ENCODE data around the gene HADHB. TPM values are rescaled to one million over a fixed set of nuclear protein-coding genes. Genes with fewer than 3 reads are reported as not detected.

HADHB gene
- polyA plus RNA-seq, 1 of the 3 experiments (the other 2 are of a cell fraction), result 108 TPM

GRCh38 chr2:26299471-26300101, 54.8 kb downstream of the HADHB start:
- Histone ChIP-seq H3K4me3 (ENCODE audit: low read depth in 2 of 2, low read length in 1 of 2) (peak overlapping the region in 1 of 2 experiments; percentile 44; a peak in 1 of 4 replicates), H3K4me1 (ENCODE audit: control insufficient read depth in 1 of 2, insufficient read depth in 2 of 2, low read depth in 1 of 2, low read length in 1 of 2) (peaks cover 0 to 2% of the 10 kb centered on the region in 2 experiments; a peak in 1 of 4 replicates), H3K9me2 (no peaks in the 10 kb centered on the region), H2AFZ (ENCODE audit: low read depth) (peak overlapping the region; percentile 98), H3K9me3 (no peaks in the 10 kb centered on the region), H3K36me3 (replicated peaks in 1 of 2; ENCODE audit: control insufficient read depth in 1 of 2, insufficient read depth in 2 of 2, low read length in 1 of 2) (no peaks in the 10 kb centered on the region), H3K4me2 (peak overlapping the region; percentile 76), H3K27ac (ENCODE audit: low read depth in 2 of 2, low read length in 1 of 2) (no peak overlapping the region), H3K9ac (peak overlapping the region; percentile 68), H3K27me3 (ENCODE audit: insufficient read depth) (no peaks in the 10 kb centered on the region), H4K20me1 (ENCODE audit: insufficient read depth) (no peaks in the 10 kb centered on the region), H3K79me2 (ENCODE audit: insufficient read depth) (no peaks in the 10 kb centered on the region), H3F3A (replicated peaks; ENCODE audit: insufficient read depth) (no peaks in the 10 kb centered on the region)
- TF ChIP-seq, protein P1, sequence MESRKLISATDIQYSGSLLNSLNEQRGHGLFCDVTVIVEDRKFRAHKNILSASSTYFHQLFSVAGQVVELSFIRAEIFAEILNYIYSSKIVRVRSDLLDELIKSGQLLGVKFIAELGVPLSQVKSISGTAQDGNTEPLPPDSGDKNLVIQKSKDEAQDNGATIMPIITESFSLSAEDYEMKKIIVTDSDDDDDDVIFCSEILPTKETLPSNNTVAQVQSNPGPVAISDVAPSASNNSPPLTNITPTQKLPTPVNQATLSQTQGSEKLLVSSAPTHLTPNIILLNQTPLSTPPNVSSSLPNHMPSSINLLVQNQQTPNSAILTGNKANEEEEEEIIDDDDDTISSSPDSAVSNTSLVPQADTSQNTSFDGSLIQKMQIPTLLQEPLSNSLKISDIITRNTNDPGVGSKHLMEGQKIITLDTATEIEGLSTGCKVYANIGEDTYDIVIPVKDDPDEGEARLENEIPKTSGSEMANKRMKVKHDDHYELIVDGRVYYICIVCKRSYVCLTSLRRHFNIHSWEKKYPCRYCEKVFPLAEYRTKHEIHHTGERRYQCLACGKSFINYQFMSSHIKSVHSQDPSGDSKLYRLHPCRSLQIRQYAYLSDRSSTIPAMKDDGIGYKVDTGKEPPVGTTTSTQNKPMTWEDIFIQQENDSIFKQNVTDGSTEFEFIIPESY (IDR thresholded peaks at IDR 0.05; ENCODE audit: borderline replicate concordance, low read depth), result no peak
- no peak for TF ChIP-seq TCF12 (IDR thresholded peaks at IDR 0.05)
- TF ChIP-seq USF2 (IDR thresholded peaks at IDR 0.05; ENCODE audit: borderline replicate concordance, low read depth, low read length), result no peak
- TF ChIP-seq RXRA (IDR thresholded peaks at IDR 0.05; ENCODE audit: borderline replicate concordance, low read depth), result no peak
- TF ChIP-seq NRF1 (IDR thresholded peaks at IDR 0.05; ENCODE audit: low read depth, low read length), result no peak
- WGBS (ENCODE audit: low lambda C conversion rate), result 75% methylated on average over 9 of the region's 9 CpGs
- DNase-seq, result no peak
- ChIA-PET POLR2A (no interaction called here), CTCF (interaction anchor here (1.1 to 1.5 kb wide), 2 partner anchors 9 to 10 kb away, joined by 3 to 5 read pairs; no protein-coding TSS in a partner anchor)

GRCh38 chr2:26300234-26300925, 55.6 kb downstream of the HADHB start:
- Histone ChIP-seq H3K36me3 (replicated peaks in 1 of 2; ENCODE audit: control insufficient read depth in 1 of 2, insufficient read depth in 2 of 2, low read length in 1 of 2) (no peaks in the 10 kb centered on the region), H3K27me3 (ENCODE audit: insufficient read depth) (no peaks in the 10 kb centered on the region), H3K79me2 (ENCODE audit: insufficient read depth) (no peaks in the 10 kb centered on the region), H3F3A (replicated peaks; ENCODE audit: insufficient read depth) (no peaks in the 10 kb centered on the region), H4K20me1 (ENCODE audit: insufficient read depth) (no peaks in the 10 kb centered on the region), H3K4me3 (ENCODE audit: low read depth in 2 of 2, low read length in 1 of 2) (no peak overlapping the region), H3K9me2 (no peaks in the 10 kb centered on the region), H3K4me1 (ENCODE audit: control insufficient read depth in 1 of 2, insufficient read depth in 2 of 2, low read depth in 1 of 2, low read length in 1 of 2) (peaks cover 0 to 2% of the 10 kb centered on the region in 2 experiments; a peak in 1 of 4 replicates), H2AFZ (ENCODE audit: low read depth) (peak overlapping the region; percentile 98), H3K27ac (ENCODE audit: low read depth in 2 of 2, low read length in 1 of 2) (no peak overlapping the region), H3K9ac (no peak overlapping the region), H3K4me2 (peak overlapping the region; percentile 76; the same call in 1 of the 2 replicates), H3K9me3 (no peaks in the 10 kb centered on the region)
- TF ChIP-seq TAF1 (IDR thresholded peaks at IDR 0.05; ENCODE audit: borderline replicate concordance, low read depth, low read length) (no peak), NFIC (IDR thresholded peaks at IDR 0.05; ENCODE audit: borderline replicate concordance) (no peak), RAD21 (IDR thresholded peaks at IDR 0.05; ENCODE audit: low read length) (no peak), POLR2AphosphoS5 (IDR thresholded peaks at IDR 0.05; ENCODE audit: low read depth, low read length) (no peak), MEF2A (IDR thresholded peaks at IDR 0.05; ENCODE audit: borderline replicate concordance, low read depth) (no peak), GATA2 (CRISPR knock-in tag; IDR thresholded peaks at IDR 0.05) (no peak), GABPA (IDR thresholded peaks at IDR 0.05; ENCODE audit: low read depth) (no peak)
- ChIA-PET POLR2A (interaction anchor here (1.2 kb wide), 1 partner anchor 319 kb away, joined by 3 read pairs; no protein-coding TSS in a partner anchor), CTCF (interaction anchor here (1.1 to 1.5 kb wide), 2 partner anchors 8 to 10 kb away, joined by 3 to 5 read pairs; no protein-coding TSS in a partner anchor)
- 93% methylated on average over 22 of the region's 22 CpGs for WGBS (ENCODE audit: low lambda C conversion rate)
- no peak for DNase-seq
